IPS-18c (cell line): ENCODE data around the gene KRR1.
"Not testable (repeated sequence)": the region's sequence is repeated elsewhere in the genome, so short reads cannot be mapped to it uniquely, and the experiment has no call there.

Experiments used
- H3K4me3 ChIP-seq: 2 replicates; pipeline ENCODE4 v1.7.0; 2013; ENCODE audit warnings: low read depth, mild to moderate bottlenecking, low read length, moderate library complexity; ENCODE audit not compliant: insufficient read depth
- H3K9me3 ChIP-seq: one replicate; pipeline ENCODE4 v1.6.1; 2013; ENCODE audit warnings: mild to moderate bottlenecking, low read length, moderate library complexity; ENCODE audit not compliant: control insufficient read depth, insufficient read depth

KRR1 gene

GRCh38 chr12:75529316-75529715, 17.9 kb upstream of the KRR1 start:
- no peak overlapping the region for H3K4me3 ChIP-seq
- no peaks in the 10 kb centered on the region for H3K9me3 ChIP-seq

GRCh38 chr12:75528692-75529091, 17.3 kb upstream of the KRR1 start:
- no peak overlapping the region for H3K4me3 ChIP-seq
- no peaks in the 10 kb centered on the region for H3K9me3 ChIP-seq

DNA sequence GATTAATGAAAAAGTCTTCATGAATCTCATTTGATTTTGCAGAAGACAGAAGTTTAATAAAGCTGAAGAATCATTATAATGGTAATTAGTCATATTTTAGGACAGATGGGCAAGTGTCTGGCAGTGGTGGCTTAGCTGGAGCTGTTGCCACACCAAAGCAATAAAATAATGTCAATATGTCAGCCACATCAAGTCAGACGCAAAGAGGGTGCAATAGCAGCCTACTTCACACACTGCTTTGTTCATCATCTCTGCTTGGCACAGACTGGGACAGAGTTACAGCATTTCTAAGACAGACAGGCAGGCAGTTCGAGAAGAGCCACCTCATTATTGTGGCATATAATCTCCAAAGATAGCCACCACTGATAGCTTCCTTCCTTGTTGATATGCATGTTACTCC, 16.9 kb upstream of the KRR1 start:
- Histone ChIP-seq H3K9me3 (no peaks in the 10 kb centered on the region), H3K4me3 (no peak overlapping the region)

DNA sequence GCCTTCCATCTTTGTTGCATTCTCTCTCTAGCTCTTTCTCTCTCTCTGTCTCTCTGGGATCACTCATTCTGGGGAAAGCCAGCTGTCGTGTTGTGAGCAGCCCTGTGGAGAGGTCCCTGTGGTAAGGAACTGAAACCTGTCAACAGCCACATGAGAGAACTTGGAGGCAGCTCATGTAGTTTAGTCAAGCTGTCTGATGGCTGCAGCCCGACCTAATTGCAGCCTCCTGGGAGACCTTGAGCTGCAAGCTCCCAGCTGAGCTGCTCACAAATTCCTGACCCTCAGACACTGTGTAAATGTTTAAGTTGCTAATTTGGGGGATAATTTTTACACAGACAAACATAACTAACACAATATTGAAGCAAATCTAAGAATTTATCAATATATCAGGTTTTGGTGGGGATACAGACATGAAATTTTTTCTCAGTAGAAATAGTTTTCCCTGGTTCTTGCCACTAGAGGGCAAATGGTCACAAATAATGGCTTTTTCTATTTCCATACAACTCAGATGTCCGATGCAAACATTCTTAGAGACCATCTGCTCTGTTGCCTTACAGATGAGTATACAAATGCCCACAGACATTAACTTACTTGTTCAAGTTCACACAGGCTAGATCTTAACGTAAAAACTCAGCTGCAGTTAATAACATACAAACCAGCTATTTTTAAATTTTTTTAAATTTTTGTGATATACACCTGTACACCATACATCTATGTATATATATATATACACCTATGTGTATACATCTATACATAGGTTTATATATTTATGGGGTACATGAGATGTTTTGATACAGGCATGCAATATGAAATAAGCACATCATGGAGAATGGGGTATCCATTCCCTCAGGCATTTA, 15.5 kb upstream of the KRR1 start:
- Histone ChIP-seq H3K4me3 (no peak overlapping the region), H3K9me3 (no peaks in the 10 kb centered on the region)

- H3K4me3 ChIP-seq = no peak overlapping the region
- no peaks in the 10 kb centered on the region for H3K9me3 ChIP-seq
Measured at GRCh38 chr12:75525263-75525662, 13.9 kb upstream of the KRR1 start.

GRCh38 chr12:75522124-75522523, 10.7 kb upstream of the KRR1 start:
- H3K9me3 ChIP-seq, H3K4me3 ChIP-seq: not testable (repeated sequence)

DNA sequence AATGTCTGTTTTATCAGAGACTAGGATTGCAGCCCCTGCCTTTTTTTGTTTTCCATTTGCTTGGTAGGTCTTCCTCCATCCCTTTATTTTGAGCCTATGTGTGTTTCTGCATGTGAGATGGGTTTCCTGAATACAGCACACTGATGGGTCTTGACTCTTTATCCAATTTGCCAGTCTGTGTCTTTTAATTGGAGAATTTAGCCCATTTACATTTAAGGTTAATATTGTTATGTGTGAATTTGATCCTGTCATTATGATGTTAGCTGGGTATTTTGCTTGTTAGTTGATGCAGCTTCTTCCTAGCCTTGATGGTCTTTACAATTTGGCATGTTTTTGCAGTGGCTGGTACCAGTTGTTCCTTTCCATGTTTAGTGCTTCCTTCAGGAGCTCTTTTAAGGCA, 9.8 kb upstream of the KRR1 start:
- not testable (repeated sequence) for H3K4me3 ChIP-seq, H3K9me3 ChIP-seq

- Histone ChIP-seq H3K9me3 (no peaks in the 10 kb centered on the region), H3K4me3 (no peak overlapping the region; the same call in 1 of the 2 replicates)
Measured at GRCh38 chr12:75509621-75510020, 1.8 kb downstream of the KRR1 start.

DNA sequence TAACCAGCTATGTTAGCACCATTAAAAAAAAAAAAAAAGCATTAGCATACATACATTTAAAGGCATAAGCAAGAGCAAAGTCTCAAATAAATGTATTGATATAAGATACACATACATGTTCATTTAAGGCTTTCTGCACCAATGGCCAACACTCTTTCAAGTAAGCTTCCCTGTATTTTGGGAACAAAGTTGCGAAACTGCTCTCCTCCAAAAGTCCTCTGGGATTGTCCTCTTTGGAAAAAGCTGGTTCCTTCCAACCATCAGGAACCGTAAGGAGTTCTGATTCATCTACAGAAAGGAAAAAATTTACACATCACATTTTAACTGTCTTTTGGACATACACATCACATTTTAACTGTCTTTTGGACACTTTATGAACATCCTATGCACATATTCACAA, 3.2 kb downstream of the KRR1 start:
- no peaks in the 10 kb centered on the region for H3K9me3 ChIP-seq
- no peak overlapping the region for H3K4me3 ChIP-seq

GRCh38 chr12:75507086-75507485, 4.3 kb downstream of the KRR1 start:
- Histone ChIP-seq H3K9me3 (no peaks in the 10 kb centered on the region), H3K4me3 (no peak overlapping the region)

DNA sequence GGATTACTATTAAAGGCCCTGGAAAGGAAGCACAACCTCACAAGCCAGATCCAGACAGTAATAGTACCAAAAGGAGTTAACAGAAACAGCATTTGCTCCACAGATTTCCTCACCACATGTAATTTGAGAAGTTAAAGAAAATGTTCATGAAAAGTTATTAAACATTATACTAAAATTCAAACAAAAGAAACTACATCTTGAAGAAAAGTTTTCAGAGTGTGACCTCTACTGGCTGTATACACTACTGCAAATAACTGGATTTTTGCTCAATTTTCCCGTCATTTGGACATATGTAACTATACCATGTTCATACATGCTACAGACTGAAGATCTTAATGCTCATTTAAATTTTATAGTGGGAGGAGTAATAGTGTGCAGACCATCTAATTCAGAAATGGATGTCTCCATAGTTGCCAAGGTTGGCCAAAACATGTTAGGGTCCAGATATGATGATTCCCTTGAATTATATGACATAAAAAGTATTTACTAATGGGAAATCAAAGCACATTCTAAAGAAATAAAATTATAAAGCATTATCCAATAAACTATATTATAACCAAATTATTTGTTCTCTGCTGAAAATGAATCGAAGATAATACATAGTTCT, 5.6 kb downstream of the KRR1 start:
- Histone ChIP-seq H3K9me3 (no peaks in the 10 kb centered on the region), H3K4me3 (no peak overlapping the region)

GRCh38 chr12:75503866-75504265, 7.5 kb downstream of the KRR1 start:
- Histone ChIP-seq H3K4me3 (no peak overlapping the region), H3K9me3 (no peaks in the 10 kb centered on the region)

DNA sequence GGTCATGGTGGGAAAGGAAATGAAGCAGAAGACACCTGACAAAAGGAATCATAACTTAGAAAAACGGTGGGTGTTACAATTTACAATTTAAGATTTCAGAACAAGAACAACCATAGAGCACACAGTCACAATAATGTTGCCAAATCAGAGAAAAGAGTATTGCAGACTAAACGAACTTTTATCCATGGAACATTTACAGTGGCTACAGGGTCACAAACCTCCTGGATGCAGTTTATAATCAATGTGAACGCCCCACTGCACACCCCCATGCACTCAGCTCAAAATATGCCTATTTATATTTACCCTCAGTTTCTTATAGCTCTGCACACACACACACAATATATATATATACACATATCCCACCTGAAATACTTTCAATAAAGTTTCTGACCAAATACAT, 8.0 kb downstream of the KRR1 start:
- no peaks in the 10 kb centered on the region for H3K9me3 ChIP-seq
- no peak overlapping the region for H3K4me3 ChIP-seq

GRCh38 chr12:75491169-75491568, 20.2 kb downstream of the KRR1 start:
- H3K4me3 ChIP-seq = no peak overlapping the region
- no peaks in the 10 kb centered on the region for H3K9me3 ChIP-seq

DNA sequence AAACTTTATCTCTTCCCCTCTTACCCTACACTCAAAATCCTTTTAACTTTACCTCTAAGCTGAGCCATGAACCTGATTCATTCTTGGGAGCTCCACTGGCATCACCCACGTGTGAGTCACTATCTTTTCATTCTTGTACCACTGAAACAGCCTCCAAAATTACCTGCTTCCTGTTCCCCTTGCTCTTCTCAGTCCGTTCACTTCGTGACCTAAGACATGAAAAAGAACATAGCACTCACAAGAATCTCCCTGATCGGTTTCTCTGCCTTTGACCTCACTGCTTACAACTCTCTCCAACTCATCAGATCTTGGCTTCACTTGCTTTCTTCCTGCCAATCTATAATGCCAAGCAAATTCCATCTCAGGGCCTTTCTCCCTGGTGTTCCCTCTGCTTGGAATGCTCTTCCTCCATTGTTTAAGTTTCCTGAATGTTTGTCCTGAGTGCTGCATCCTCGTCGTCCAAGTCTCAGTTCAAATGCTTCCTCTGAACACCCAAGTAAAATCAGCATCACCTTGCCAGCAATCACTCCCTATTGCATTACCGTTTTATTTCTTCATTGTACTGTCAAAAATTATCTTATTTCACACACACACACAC, 21.7 kb downstream of the KRR1 start:
- Histone ChIP-seq H3K4me3 (no peak overlapping the region), H3K9me3 (no peaks in the 10 kb centered on the region)

DNA sequence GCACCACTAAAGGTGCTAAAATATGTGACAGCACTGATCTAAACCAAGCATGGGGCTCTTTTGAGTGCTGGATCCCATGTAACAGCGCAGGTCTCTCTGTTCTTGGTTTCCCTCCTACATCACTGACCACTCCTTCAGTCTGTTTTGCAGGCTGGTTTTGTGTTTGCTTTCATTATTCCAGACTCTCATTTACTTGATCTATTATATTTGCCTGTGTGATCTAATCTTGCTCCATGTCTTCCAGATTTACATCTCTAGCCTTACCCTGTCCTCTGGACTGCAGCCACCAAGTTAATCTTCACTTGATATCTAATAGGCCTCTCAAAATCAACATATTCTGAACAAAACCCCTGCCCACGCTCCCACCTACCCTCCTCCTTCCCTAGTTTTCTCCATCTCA, 22.2 kb downstream of the KRR1 start:
- no peak overlapping the region for H3K4me3 ChIP-seq

DNA sequence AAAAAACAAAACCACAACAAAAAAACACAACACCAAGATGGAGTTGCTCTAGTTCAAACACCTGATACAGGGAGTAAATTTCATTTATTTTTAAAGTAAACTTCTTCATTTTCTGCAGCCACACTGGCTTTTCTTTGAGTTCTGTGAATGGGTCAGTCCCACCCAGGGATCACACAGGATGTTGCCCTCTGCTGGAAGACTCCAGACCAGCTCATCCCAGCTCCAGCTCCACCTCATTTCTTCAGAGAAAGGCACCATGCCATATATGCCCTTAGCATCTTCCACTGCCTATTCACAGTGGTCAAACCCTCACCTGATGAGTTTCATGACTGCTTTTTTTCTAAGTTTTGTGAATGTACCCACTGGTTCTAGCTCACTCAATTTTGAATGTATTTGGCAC, 22.9 kb downstream of the KRR1 start:
- Histone ChIP-seq H3K4me3 (no peak overlapping the region), H3K9me3 (no peaks in the 10 kb centered on the region)

More for the DNA sequence above, 22.2 kb downstream of the KRR1 start:
- H3K9me3 ChIP-seq = no peaks in the 10 kb centered on the region

GRCh38 chr12:75487308-75487707, 24.1 kb downstream of the KRR1 start:
- Histone ChIP-seq H3K9me3 (no peaks in the 10 kb centered on the region), H3K4me3 (no peak overlapping the region)
